ENCODE measurements around the gene ZFY. TPM values are rescaled to one million over a fixed set of nuclear protein-coding genes. Genes with fewer than 3 reads are reported as not detected.

ZFY gene
- total and polyA plus RNA-seq, 2 of the 4 experiments (the other 2 are of a cell fraction), result not detected

- dilution Hi-C loops (cut with HindIII; ENCODE audit: low sequenced_read_pairs, unreplicated experiment), result no loop called here
Observed at GRCh38 chrY:2907356-2907755, 27.8 kb upstream of the ZFY start.

More at GRCh38 chrY:2907356-2907755, 27.8 kb upstream of the ZFY start:
- ChIA-PET POLR2A (ENCODE audit: unreplicated experiment) (no interaction called here), CTCF (no interaction called here)
- Histone ChIP-seq H4K91ac (ENCODE audit: insufficient read depth, low read depth, low read length) (no peak overlapping the region), H3K27ac (ENCODE audit: insufficient read depth, low read length) (no peak overlapping the region), H3K9ac (ENCODE audit: low read depth, low read length) (no peak overlapping the region), H4K8ac (ENCODE audit: low read depth in 2 of 2, low read length in 2 of 2) (no peak overlapping the region), H2AFZ (replicated peaks; ENCODE audit: low read length, poor library complexity) (no peak overlapping the region), H2BK5ac (ENCODE audit: low read depth, low read length, poor library complexity, severe bottlenecking) (no peak overlapping the region), H3K14ac (replicated peaks; ENCODE audit: low read depth, low read length) (no peak overlapping the region), H3K36me3 (ENCODE audit: control insufficient read depth, insufficient read depth, low read length) (no peaks in the 10 kb centered on the region), H4K20me1 (ENCODE audit: insufficient read depth, low read length) (no peaks in the 10 kb centered on the region), H3K4me3 (ENCODE audit: insufficient read depth, low read depth, low read length) (no peak overlapping the region), H2AK5ac (ENCODE audit: low read depth, low read length) (no peak overlapping the region), H3K4me1 (ENCODE audit: control insufficient read depth, insufficient read depth, low read length) (no peaks in the 10 kb centered on the region), H3K56ac (ENCODE audit: extremely low read depth, insufficient read depth, low read length) (no peak overlapping the region), H4K5ac (ENCODE audit: low read depth, low read length) (no peak overlapping the region), H3K18ac (ENCODE audit: low read depth, low read length) (no peak overlapping the region), H2BK120ac (ENCODE audit: low read depth, low read length) (no peak overlapping the region), H2AK9ac (replicated peaks; ENCODE audit: low read depth, low read length, poor library complexity) (no peak overlapping the region), H3K4ac (ENCODE audit: low read depth, low read length) (no peak overlapping the region), H3K9me3 (ENCODE audit: control insufficient read depth, insufficient read depth, low read length) (no peaks in the 10 kb centered on the region), H3K4me2 (ENCODE audit: low read depth, low read length) (no peak overlapping the region), H3K9me1 (ENCODE audit: insufficient read depth, low read length) (no peaks in the 10 kb centered on the region), H3K79me1 (ENCODE audit: low read depth in 1 of 2, low read length in 2 of 2) (no peaks in the 10 kb centered on the region), H2BK20ac (ENCODE audit: low read depth, low read length) (no peak overlapping the region), H3K23ac (ENCODE audit: low read depth, low read length) (no peak overlapping the region), H3K27me3 (ENCODE audit: control insufficient read depth, insufficient read depth, low read length) (no peaks in the 10 kb centered on the region), H2BK15ac (ENCODE audit: low read depth, low read length) (no peak overlapping the region)
- no peak for DNase-seq
- intact Hi-C loops (cut with micrococcal nuclease) (no loop called here), in situ Hi-C loops (cut with MboI; ENCODE audit: low sequenced_read_pairs) (no loop called here)
- WGBS, 2 experiments (ENCODE audit: extremely low coverage in 2 of 2, insufficient read length in 1 of 2), result no CpG with 5 or more reads among the region's 1 CpG
- no peak for ATAC-seq (ENCODE audit: low read depth)
- no TSS peak for BruUV-seq (replicated peaks)
- TF ChIP-seq CHD1 (IDR thresholded peaks at IDR 0.05; ENCODE audit: low read depth, low read length) (no peak), POLR2A (IDR thresholded peaks at IDR 0.05; ENCODE audit: low read depth, low read length) (no peak), FOS (IDR thresholded peaks at IDR 0.05; ENCODE audit: low read depth, low read length) (no peak), USF2 (IDR thresholded peaks at IDR 0.05; ENCODE audit: low read depth, low read length) (no peak), RAD21 (IDR thresholded peaks at IDR 0.05; ENCODE audit: low read length) (no peak), MAZ (IDR thresholded peaks at IDR 0.05; ENCODE audit: borderline replicate concordance, low read depth, low read length) (no peak), CEBPB (IDR thresholded peaks at IDR 0.05; ENCODE audit: low read depth, low read length) (no peak), RFX5 (IDR thresholded peaks at IDR 0.05; ENCODE audit: low read depth, low read length) (no peak), BHLHE40 (IDR thresholded peaks at IDR 0.05; ENCODE audit: low read depth, low read length) (no peak), NFE2L2 (IDR thresholded peaks at IDR 0.05; ENCODE audit: low read depth, low read length) (no peak), MAFK (IDR thresholded peaks at IDR 0.05; ENCODE audit: low read depth, low read length) (no peak), SMC3 (IDR thresholded peaks at IDR 0.05; ENCODE audit: low read depth, low read length) (no peak), RCOR1 (IDR thresholded peaks at IDR 0.05; ENCODE audit: insufficient replicate concordance, low read length) (no peak)
- TF ChIP-seq, protein P1, sequence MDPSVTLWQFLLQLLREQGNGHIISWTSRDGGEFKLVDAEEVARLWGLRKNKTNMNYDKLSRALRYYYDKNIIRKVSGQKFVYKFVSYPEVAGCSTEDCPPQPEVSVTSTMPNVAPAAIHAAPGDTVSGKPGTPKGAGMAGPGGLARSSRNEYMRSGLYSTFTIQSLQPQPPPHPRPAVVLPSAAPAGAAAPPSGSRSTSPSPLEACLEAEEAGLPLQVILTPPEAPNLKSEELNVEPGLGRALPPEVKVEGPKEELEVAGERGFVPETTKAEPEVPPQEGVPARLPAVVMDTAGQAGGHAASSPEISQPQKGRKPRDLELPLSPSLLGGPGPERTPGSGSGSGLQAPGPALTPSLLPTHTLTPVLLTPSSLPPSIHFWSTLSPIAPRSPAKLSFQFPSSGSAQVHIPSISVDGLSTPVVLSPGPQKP (IDR thresholded peaks at IDR 0.05; ENCODE audit: borderline replicate concordance, low read depth, low read length), result no peak

All from IMR-90 (cell line).